Amygdala (tissue), 56 donors: ENCODE data around the gene PPP2R3A.
"Not testable (repeated sequence)": the region's sequence is repeated elsewhere in the genome, so short reads cannot be mapped to it uniquely, and the experiment has no call there.

Source experiments
- DNase-seq, 56 donors: peaks; one replicate each; lab custom pipeline; 2025; lab: John Stamatoyannopoulos, UW

The PPP2R3A gene

GRCh38 chr3:136192195-136192594 is 226.7 kb downstream of the PPP2R3A start:
- DNase-seq = not testable (repeated sequence)

- DNase-seq = no peak
Observed at GRCh38 chr3:136192831-136193230, 227.3 kb downstream of the PPP2R3A start.

DNA sequence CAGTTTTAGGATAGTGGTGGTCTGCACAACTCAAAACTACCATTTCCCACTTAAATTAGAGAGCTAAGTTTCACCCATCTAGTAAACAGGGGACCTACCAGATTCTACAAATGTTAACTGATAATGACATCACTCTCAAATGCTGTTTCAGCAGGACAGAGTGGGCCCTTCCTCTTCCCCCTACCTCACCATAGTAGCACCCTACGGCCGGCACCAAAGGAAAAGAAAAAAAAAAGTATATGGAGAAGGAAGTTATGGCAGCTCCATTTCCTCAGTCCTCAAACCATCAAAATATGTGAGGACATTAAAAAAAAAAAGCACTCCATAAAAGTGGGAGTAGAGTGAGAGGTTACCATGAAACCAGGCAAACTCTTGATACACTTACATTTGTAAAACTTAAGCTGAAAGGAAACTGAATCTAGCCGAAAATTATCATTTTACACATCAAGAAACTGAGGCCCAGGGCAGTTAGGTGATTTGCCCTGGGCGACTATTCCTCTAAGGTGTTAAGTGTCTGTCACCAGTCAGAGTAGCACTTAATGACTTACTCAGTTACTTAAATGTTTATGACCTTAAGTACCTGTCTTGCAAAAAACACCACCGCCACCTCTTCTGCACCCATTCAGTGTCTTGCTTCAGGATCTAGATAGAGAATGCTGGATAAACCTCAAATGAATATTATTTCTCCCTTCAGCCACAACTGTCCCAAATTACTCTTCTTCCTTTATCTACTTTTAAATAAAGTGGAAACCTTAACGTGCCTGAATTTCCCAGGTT is 227.9 kb downstream of the PPP2R3A start:
- no peak for DNase-seq

GRCh38 chr3:136194409-136195257 is 229.1 kb downstream of the PPP2R3A start:
- DNase-seq = peak in 14 of 56 donors; percentile 2 to 44 (median 8)

DNA sequence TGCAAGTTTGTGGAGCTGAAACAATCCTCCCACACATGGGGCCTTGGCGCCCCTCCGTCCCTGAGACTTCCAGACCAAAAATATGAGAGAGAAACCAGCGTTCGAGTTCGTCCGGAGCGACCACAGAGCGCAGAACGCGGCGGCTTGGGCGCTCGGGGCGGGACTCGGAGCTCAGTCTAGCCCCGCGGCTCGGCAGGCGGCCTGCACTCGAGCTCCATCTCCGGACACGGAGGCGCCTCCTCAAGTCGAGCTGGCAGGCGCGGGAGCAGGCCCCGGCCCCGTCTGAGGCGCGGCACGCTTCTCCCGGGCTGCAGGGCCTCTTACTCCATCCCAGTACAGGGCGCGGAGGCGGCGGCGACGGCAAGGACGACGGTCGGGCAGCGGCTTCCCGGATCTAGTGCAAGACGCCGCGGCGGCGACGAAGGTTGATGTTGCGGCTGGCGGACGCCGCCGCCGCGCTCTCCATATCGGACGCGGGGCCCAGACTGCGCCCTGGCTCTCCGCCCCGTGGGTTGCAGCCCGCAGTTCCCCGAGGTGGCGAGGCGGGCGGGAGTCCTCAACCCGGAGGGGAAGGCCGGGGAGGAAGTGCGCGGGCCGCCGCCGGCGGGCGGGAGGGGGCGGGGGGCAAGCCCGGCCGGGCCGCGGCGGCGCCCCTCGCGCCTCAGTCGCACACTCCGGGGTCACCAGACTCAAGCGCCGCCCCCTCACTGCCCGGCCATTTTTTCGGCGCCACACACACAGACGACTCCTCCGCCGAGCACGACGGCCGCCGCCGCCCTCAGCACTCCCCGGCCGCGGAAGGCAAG is 229.9 kb downstream of the PPP2R3A start:
- peak in 52 of 56 donors; percentile 16 to 89 (median 76) for DNase-seq

GRCh38 chr3:136196064-136196400 is 230.5 kb downstream of the PPP2R3A start, which contains the start of gene MSL2:
Gene MSL2, minus strand, starts transcription at chr3:136196335. Its CDS starts 1,222 bp downstream, at chr3:136195113.
- DNase-seq = no peak

GRCh38 chr3:136196401-136197158 is 231.1 kb downstream of the PPP2R3A start:
- peak; percentile 77 to 99 (median 96) for DNase-seq

DNA sequence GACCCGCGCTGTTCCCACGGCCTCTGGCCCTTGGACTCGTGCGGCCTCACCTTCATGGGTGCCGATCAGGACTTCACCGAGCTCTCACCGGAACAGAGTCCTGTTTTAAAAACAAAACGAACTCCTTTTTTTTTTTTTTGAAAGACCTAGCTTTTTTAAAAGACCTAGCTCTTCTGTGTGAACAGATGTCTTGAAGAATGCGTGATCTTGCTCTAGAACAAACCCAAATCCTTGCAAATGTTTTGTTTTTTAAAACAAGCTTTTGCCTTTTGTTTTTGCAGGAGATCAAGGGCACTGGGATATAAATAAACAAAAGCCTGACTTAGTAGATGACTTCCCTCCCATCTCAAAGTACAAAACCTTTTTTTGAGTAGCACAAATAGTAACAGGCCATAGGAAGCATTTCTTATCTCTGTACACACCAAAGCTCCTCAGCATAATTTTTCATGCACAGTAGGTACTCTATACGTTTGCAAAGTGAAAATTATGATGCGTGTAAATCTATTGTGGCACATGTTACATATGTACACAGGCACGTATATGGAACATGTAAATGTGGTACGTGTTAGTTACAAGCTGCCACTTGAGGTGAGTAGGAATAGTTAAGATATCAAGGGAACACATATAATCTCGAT is 231.7 kb downstream of the PPP2R3A start:
- DNase-seq = no peak
